Measurements from ENCODE around the gene EMC8. TPM values are rescaled to one million over a fixed set of nuclear protein-coding genes. Genes with fewer than 3 reads are reported as not detected.

The EMC8 gene
- total and polyA plus RNA-seq, 2 donors from 2014 or later, result 20.9 to 24.7 TPM

- intact Hi-C loops (cut with DNase I), result no loop called here
- Histone ChIP-seq H3K27me3 (ENCODE audit: control insufficient read depth, insufficient read depth, low read length) (no peaks in the 10 kb centered on the region), H3K9ac (ENCODE audit: low read length in 3 of 3) (no peak overlapping the region), H3K4me1 (ENCODE audit: control insufficient read depth in 2 of 3, insufficient read depth in 2 of 3, low read depth in 1 of 3, low read length in 3 of 3) (no peaks in the 10 kb centered on the region), H3K4me3 (ENCODE audit: low read length in 3 of 3) (no peak overlapping the region), H3K27ac (ENCODE audit: low read depth in 2 of 2, low read length in 2 of 2) (no peak overlapping the region), H3K9me3 (ENCODE audit: control insufficient read depth in 2 of 3, insufficient read depth in 1 of 3, low read length in 3 of 3) (no peaks in the 10 kb centered on the region), H3K36me3 (ENCODE audit: control insufficient read depth in 2 of 3, insufficient read depth in 3 of 3, low read length in 3 of 3) (no peaks in the 10 kb centered on the region)
- DNase-seq (no peak), FAIRE-seq (no peak)
- TF ChIP-seq CTCF (IDR thresholded peaks at IDR 0.05; ENCODE audit: borderline replicate concordance, extremely low read depth, insufficient read depth), result no peak
Measured at GRCh38 chr16:85759631-85760419, 39.5 kb downstream of the EMC8 start.

- no peaks in the 10 kb centered on the region for H3K9me3 ChIP-seq (ENCODE audit: control insufficient read depth in 2 of 3, insufficient read depth in 1 of 3, low read length in 3 of 3)
- no peaks in the 10 kb centered on the region for H3K4me1 ChIP-seq (ENCODE audit: control insufficient read depth in 2 of 3, insufficient read depth in 2 of 3, low read depth in 1 of 3, low read length in 3 of 3)
- no peak overlapping the region for H3K4me3 ChIP-seq (ENCODE audit: low read length in 3 of 3)
- no peak overlapping the region for H3K27ac ChIP-seq (ENCODE audit: low read depth in 2 of 2, low read length in 2 of 2)
- no peak for TF ChIP-seq CTCF (IDR thresholded peaks at IDR 0.05; ENCODE audit: borderline replicate concordance, extremely low read depth, insufficient read depth)
- intact Hi-C loops (cut with DNase I), result no loop called here
- H3K36me3 ChIP-seq (ENCODE audit: control insufficient read depth in 2 of 3, insufficient read depth in 3 of 3, low read length in 3 of 3), result no peaks in the 10 kb centered on the region
- no peak for FAIRE-seq
- H3K27me3 ChIP-seq (ENCODE audit: control insufficient read depth, insufficient read depth, low read length), result no peaks in the 10 kb centered on the region
- H3K9ac ChIP-seq (ENCODE audit: low read length in 3 of 3), result no peak overlapping the region
- DNase-seq, result no peak
Measured at GRCh38 chr16:85759136-85759535, 40.2 kb downstream of the EMC8 start.

- Histone ChIP-seq H3K4me1 (ENCODE audit: control insufficient read depth in 2 of 3, insufficient read depth in 2 of 3, low read depth in 1 of 3, low read length in 3 of 3) (peaks cover 0 to 5% (median 2%) of the 10 kb centered on the region in 3 donors), H3K9ac (ENCODE audit: low read length in 3 of 3) (no peak overlapping the region), H3K27me3 (ENCODE audit: control insufficient read depth, insufficient read depth, low read length) (no peaks in the 10 kb centered on the region), H3K9me3 (ENCODE audit: control insufficient read depth in 2 of 3, insufficient read depth in 1 of 3, low read length in 3 of 3) (no peaks in the 10 kb centered on the region), H3K36me3 (ENCODE audit: control insufficient read depth in 2 of 3, insufficient read depth in 3 of 3, low read length in 3 of 3) (no peaks in the 10 kb centered on the region), H3K4me3 (ENCODE audit: low read length in 3 of 3) (no peak overlapping the region), H3K27ac (ENCODE audit: low read depth in 2 of 2, low read length in 2 of 2) (no peak overlapping the region)
- intact Hi-C loops (cut with DNase I), result no loop called here
- no peak for TF ChIP-seq CTCF (IDR thresholded peaks at IDR 0.05; ENCODE audit: borderline replicate concordance, extremely low read depth, insufficient read depth)
- FAIRE-seq (no peak), DNase-seq (no peak)
Measured at GRCh38 chr16:85757341-85757822, 42.0 kb downstream of the EMC8 start.

Measured in kidney (tissue), 14 donors.